ENCODE results near the gene AMOTL2.

AMOTL2 gene

DNA sequence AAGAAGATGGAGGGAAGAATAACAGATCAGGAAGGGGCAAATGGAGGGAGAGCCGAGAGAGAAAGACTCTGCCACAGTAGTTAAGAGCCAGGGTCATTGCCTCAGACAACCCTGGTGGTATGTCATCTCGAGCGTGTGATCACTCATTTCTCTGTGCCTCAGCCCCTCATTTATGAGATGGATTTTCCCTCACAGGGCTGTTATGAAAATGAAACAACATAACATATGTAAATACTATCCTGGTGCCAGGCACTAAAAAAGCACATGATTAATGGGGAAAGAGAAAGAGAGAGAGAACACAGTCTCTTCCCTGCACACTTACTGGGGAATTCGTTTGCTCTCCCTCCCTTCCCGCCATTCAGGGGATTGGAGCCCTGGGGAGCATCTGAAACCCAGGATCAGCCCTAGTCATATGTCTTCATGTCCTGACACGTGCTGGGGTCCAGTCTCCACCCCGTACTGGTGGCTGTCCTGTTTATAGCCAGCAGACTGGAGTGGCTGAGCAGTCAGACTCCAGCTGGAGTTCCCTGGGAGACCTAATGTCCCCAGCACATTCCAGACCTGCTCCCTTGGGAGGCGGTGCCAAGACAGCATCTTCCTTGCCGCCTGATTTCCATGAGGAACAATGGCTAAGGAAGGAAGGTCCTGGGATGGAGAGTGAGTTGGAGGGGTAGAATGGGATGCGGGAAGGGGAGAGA, 14.7 kb upstream of the AMOTL2 start:
- Mint-ChIP-seq H3K9me3 (no peaks in the 10 kb centered on the region), H3K27ac (no peak overlapping the region), H3K36me3 (no peaks in the 10 kb centered on the region), H3K27me3 (peaks cover 39% of the 10 kb centered on the region), H3K4me3 (no peak overlapping the region), H3K4me1 (no peaks in the 10 kb centered on the region)
- no peak for DNase-seq
- CTCF ChIA-PET, result no interaction called here

- H3K4me1 Mint-ChIP-seq, result no peaks in the 10 kb centered on the region
- CTCF ChIA-PET, result no interaction called here
- H3K36me3 Mint-ChIP-seq, result no peaks in the 10 kb centered on the region
- no peaks in the 10 kb centered on the region for H3K9me3 Mint-ChIP-seq
- no peak for DNase-seq
- H3K4me3 Mint-ChIP-seq, result no peak overlapping the region
- H3K27ac Mint-ChIP-seq, result no peak overlapping the region
- H3K27me3 Mint-ChIP-seq, result peaks cover 39% of the 10 kb centered on the region
These were observed 14.0 kb upstream of the AMOTL2 start for GRCh38 chr3:134388292-134388691.

DNA sequence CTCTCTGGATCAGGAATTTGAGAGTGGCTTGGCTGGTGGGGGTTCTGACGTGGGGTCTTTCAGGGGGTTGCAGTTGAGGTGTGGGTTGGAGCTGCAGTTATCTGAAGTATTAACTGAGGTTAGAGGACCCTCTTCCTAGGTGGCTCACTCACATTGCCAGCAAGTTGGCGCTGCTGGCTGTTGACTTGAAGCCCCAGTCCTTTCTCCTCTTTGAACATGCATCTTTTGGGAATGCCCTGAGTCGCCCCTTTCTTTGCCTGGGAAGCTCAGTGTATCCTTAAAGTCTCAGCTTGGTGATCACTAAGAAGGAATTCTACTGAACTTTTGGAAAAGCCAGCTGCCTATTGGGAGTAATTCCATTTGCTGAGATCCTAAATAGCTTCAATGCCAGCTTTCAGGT, 13.0 kb upstream of the AMOTL2 start:
- Mint-ChIP-seq H3K9me3 (no peaks in the 10 kb centered on the region), H3K36me3 (no peaks in the 10 kb centered on the region), H3K27me3 (peaks cover 41% of the 10 kb centered on the region), H3K27ac (no peak overlapping the region), H3K4me1 (no peaks in the 10 kb centered on the region), H3K4me3 (no peak overlapping the region)
- CTCF ChIA-PET, result no interaction called here
- DNase-seq, result no peak

DNA sequence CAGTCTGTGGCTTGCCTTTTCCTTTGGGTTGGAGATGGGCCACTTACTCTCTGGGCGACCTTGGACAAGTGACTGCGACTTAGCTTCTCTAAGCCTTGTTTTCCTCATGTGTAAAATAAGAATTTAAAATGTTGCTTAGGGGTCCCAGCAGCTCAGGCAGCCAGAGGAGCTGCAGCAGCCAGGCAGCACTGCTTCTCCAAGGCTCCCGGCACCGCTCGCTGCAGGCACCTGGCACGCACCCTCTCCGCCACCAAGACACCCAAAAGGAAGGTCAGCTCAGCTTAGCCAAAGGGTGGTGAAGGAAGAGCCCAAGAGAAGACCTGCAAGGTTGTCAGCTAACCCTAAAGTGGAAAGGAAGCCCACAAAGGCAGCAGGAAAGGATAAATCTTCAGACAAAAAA, 10.7 kb upstream of the AMOTL2 start:
- H3K27ac Mint-ChIP-seq, result no peak overlapping the region

GRCh38 chr3:134381831-134382442, 7.7 kb upstream of the AMOTL2 start:
- no peak for DNase-seq
- Mint-ChIP-seq H3K27me3 (peaks cover 54% of the 10 kb centered on the region), H3K4me3 (no peak overlapping the region), H3K4me1 (no peaks in the 10 kb centered on the region), H3K27ac (no peak overlapping the region), H3K9me3 (no peaks in the 10 kb centered on the region), H3K36me3 (no peaks in the 10 kb centered on the region)
- CTCF ChIA-PET, result interaction anchor here (1.5 to 2.2 kb wide), 2 partner anchors 18 to 92 kb away, joined by 4 to 5 read pairs; no protein-coding TSS in a partner anchor

More for the DNA sequence above, 10.7 kb upstream of the AMOTL2 start:
- Mint-ChIP-seq H3K36me3 (no peaks in the 10 kb centered on the region), H3K9me3 (no peaks in the 10 kb centered on the region), H3K4me3 (no peak overlapping the region), H3K4me1 (no peaks in the 10 kb centered on the region), H3K27me3 (peaks cover 60% of the 10 kb centered on the region)
- CTCF ChIA-PET, result no interaction called here
- no peak for DNase-seq

DNA sequence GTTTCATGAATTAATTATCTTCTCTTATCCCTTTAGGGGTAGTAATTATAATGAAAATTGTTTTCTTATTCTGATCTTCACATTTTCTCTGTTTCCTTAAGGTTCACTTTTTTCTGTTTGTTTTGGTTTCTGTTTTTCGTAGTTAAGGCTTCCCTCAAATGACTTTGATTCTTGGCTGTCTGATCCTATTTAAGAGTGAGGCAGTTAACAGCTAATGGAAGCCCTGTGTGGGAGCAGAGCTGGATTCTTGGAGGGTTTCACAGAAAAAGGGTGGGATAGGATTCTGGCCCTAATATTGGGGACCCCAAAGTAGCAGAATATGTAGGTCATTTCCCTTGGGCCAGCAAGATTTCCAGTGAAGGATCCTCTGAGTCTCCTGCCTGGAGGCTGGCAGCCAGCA, 6.8 kb upstream of the AMOTL2 start:
- no peaks in the 10 kb centered on the region for H3K36me3 Mint-ChIP-seq
- DNase-seq, result no peak
- no peak overlapping the region for H3K4me3 Mint-ChIP-seq
- CTCF ChIA-PET, result interaction anchor here (1.5 to 2.2 kb wide), 2 partner anchors 17 to 93 kb away, joined by 4 to 5 read pairs; no protein-coding TSS in a partner anchor
- no peak overlapping the region for H3K27ac Mint-ChIP-seq
- H3K4me1 Mint-ChIP-seq, result no peaks in the 10 kb centered on the region
- H3K27me3 Mint-ChIP-seq, result peaks cover 63% of the 10 kb centered on the region
- no peaks in the 10 kb centered on the region for H3K9me3 Mint-ChIP-seq

DNA sequence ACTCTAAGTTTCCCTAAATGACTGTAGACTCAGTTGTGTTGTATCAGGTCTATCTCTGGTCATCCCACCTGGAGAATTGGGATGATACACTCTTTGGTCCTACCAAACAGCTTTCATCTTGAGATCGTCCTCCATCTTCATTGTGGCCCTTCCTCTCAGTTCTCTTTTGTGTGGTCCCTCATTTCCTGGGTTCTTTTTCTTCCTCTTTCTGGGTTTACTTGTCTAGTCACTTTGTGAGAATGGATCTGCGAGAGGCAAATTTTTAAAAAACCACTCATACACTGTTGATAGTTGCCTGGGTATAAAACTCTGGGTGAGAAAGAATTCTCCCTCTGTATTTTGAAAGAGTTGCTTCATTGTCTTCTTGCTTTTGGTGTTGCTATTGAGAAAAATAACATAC, 6.0 kb upstream of the AMOTL2 start:
- H3K27ac Mint-ChIP-seq, result no peak overlapping the region
- no peaks in the 10 kb centered on the region for H3K9me3 Mint-ChIP-seq
- CTCF ChIA-PET, result interaction anchor here (0.9 to 2.5 kb wide), 3 partner anchors 73 to 169 kb away, joined by 3 to 7 read pairs (median 4); no protein-coding TSS in a partner anchor
- no peak overlapping the region for H3K4me3 Mint-ChIP-seq
- H3K27me3 Mint-ChIP-seq, result peaks cover 70% of the 10 kb centered on the region
- DNase-seq, result no peak
- H3K36me3 Mint-ChIP-seq, result no peaks in the 10 kb centered on the region
- H3K4me1 Mint-ChIP-seq, result peaks cover 3% of the 10 kb centered on the region

GRCh38 chr3:134378818-134379217, 4.6 kb upstream of the AMOTL2 start:
- Mint-ChIP-seq H3K4me1 (peaks cover 13% of the 10 kb centered on the region), H3K9me3 (no peaks in the 10 kb centered on the region), H3K27ac (no peak overlapping the region), H3K27me3 (peaks cover 79% of the 10 kb centered on the region), H3K36me3 (no peaks in the 10 kb centered on the region), H3K4me3 (no peak overlapping the region)
- DNase-seq, result no peak
- CTCF ChIA-PET, result interaction anchor here (0.6 to 2.5 kb wide), 7 partner anchors 16 to 167 kb away, joined by 3 to 7 read pairs (median 4); no protein-coding TSS in a partner anchor

GRCh38 chr3:134378384-134378783, 4.1 kb upstream of the AMOTL2 start:
- H3K9me3 Mint-ChIP-seq, result no peaks in the 10 kb centered on the region
- H3K27ac Mint-ChIP-seq, result no peak overlapping the region
- no peaks in the 10 kb centered on the region for H3K36me3 Mint-ChIP-seq
- H3K4me1 Mint-ChIP-seq, result peaks cover 13% of the 10 kb centered on the region
- DNase-seq, result peak; percentile 49
- peaks cover 83% of the 10 kb centered on the region for H3K27me3 Mint-ChIP-seq
- no peak overlapping the region for H3K4me3 Mint-ChIP-seq
- CTCF ChIA-PET, result interaction anchor here (0.6 to 2.5 kb wide), 8 partner anchors 15 to 167 kb away, joined by 3 to 7 read pairs (median 4); no protein-coding TSS in a partner anchor

DNA sequence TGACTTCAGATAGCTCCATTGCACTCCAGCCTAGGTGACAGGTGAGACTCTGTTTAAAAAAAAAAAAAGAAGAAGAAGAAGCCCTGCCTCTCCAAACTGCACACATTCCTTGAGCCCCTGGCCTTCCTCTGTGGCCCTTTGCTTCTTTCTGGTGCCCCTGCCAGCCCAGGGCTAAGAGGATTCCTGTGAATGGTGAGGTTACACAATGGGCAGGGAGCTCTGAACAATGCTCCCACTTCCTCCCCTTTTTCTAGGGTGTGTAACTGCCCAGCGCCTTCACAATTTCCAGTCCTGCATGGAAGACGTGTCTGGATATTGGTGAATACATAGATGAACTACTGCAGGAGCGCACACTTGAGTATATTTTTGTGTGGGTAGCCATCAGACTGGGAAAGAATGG, 3.6 kb upstream of the AMOTL2 start:
- Mint-ChIP-seq H3K27me3 (peaks cover 86% of the 10 kb centered on the region), H3K27ac (no peak overlapping the region), H3K4me1 (peaks cover 13% of the 10 kb centered on the region), H3K36me3 (no peaks in the 10 kb centered on the region), H3K4me3 (no peak overlapping the region), H3K9me3 (no peaks in the 10 kb centered on the region)
- CTCF ChIA-PET, result interaction anchor here (1.0 to 1.7 kb wide), 5 partner anchors 15 to 162 kb away, joined by 3 to 6 read pairs (median 4); no protein-coding TSS in a partner anchor
- DNase-seq, result no peak

GRCh38 chr3:134376786-134377426, 2.7 kb upstream of the AMOTL2 start:
- Mint-ChIP-seq H3K4me3 (no peak overlapping the region), H3K36me3 (no peaks in the 10 kb centered on the region), H3K9me3 (no peaks in the 10 kb centered on the region), H3K27ac (no peak overlapping the region), H3K27me3 (peaks cover 88% of the 10 kb centered on the region), H3K4me1 (peaks cover 13% of the 10 kb centered on the region)
- CTCF ChIA-PET, result interaction anchor here (1.1 kb wide), 1 partner anchor 161 kb away, joined by 3 read pairs; no protein-coding TSS in a partner anchor
- no peak for DNase-seq

DNA sequence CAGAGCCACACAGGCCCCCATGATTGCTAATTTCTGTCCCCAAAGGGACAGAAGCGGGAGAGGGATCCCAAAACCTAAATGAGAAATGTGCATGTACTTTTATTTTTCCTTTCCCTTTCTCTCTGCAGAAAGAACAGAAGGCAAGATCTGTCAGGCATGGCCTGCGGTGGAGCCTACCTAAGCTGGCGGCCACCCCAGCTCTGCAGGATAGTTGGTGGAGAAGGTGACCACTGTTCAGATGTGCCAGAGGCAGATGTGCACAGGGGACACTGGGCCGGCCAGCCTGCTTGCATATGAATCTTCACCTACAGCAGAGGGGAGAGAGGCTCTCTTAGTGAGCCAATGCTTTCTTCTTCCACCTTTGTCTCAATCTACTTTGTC, 2.1 kb upstream of the AMOTL2 start:
- Mint-ChIP-seq H3K36me3 (no peaks in the 10 kb centered on the region), H3K4me3 (no peak overlapping the region)
- CTCF ChIA-PET, result interaction anchor here (1.0 kb wide), 1 partner anchor 97 kb away, joined by 4 read pairs; no protein-coding TSS in a partner anchor

DNA sequence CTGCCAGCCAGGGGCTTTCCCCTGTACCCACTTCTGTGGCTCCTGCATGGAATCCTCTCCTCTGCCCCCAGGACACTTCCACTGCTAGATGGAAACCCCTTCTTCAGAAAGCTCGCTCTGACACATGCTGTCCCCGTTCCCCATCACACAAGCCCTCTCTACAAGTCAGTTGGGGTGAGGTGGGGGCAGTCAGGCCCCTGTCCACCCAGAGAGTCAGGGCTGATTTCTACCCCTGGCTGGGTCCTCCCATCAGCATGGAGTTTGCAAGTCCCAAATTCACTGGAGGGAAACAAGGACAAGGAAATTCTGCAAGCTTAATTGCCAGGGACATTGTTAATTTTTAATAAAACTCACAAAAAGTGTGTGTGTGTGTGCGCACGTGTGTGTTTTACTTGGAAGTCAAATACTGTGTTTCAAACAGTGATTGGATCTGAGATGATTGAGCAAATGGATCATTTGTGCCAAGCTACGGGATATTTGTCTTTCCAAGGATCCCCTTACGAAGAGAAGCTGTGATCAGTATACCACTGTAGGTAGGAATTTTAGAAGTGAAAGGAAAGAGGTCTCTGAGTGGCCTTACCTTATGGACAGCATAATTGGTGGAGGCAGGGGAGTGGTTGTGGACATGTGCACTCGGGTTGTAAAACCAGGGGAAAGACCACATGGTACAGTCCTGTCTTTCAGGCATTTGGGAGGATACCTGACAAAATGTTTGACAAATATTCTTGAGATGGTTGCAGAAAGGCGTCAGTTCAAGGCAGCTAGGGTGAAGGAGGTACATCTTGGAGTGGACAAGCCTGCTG, 1.5 kb upstream of the AMOTL2 start:
- H3K36me3 Mint-ChIP-seq, result no peaks in the 10 kb centered on the region
- H3K27ac Mint-ChIP-seq, result no peak overlapping the region
- peaks cover 85% of the 10 kb centered on the region for H3K27me3 Mint-ChIP-seq
- no peak for DNase-seq
- CTCF ChIA-PET, result interaction anchor here (1.0 to 1.2 kb wide), 2 partner anchors 68 to 97 kb away, joined by 3 to 4 read pairs; no protein-coding TSS in a partner anchor
- no peaks in the 10 kb centered on the region for H3K9me3 Mint-ChIP-seq
- H3K4me1 Mint-ChIP-seq, result peaks cover 13% of the 10 kb centered on the region
- H3K4me3 Mint-ChIP-seq, result no peak overlapping the region

More for the DNA sequence above, 2.1 kb upstream of the AMOTL2 start:
- no peak for DNase-seq
- Mint-ChIP-seq H3K27ac (no peak overlapping the region), H3K9me3 (no peaks in the 10 kb centered on the region), H3K4me1 (peaks cover 13% of the 10 kb centered on the region), H3K27me3 (peaks cover 88% of the 10 kb centered on the region)

All from activated naive CD4-positive, alpha-beta T cell treated with anti-CD3 and anti-CD28 coated beads, Interleukin-2, amount 10 ng/mL, durations not matched to agents 7 days and 5 days (primary cell).